SK-N-SH (cell line): Measurements from ENCODE around the gene CEP162. TPM values are rescaled to one million over a fixed set of nuclear protein-coding genes. Genes with fewer than 3 reads are reported as not detected.

Source experiments
- CTCF ChIA-PET: fragments of 300-600, 350-600 bp; formaldehyde crosslinking; extraction: SDS; loops from one replicate; lab custom pipeline; 2021; lab: Yijun Ruan, JAX
- POLR2A ChIA-PET: fragments of 350-600 bp; sonication (Branson Sonifier 250); formaldehyde crosslinking; extraction: SDS; loops from one replicate; lab custom pipeline; 2020; ENCODE audit warnings: antibody characterized with exemption, inconsistent platforms; lab: Yijun Ruan, JAX
- DNase-seq: peaks from one replicate; pipeline ENCODE4 v3.0.0; 2012
- H2AFZ ChIP-seq: fragments of 200-600 bp; sonication (generic); 2 replicates; pipeline ENCODE4 v1.8.1; 2016; ENCODE audit warnings: antibody characterized with exemption, mild to moderate bottlenecking, low read depth
- H3F3A ChIP-seq: fragments of 200-600 bp; sonication (generic); replicated peaks from 2 replicates; pipeline ENCODE3; 2016; ENCODE audit warnings: antibody characterized with exemption, mild to moderate bottlenecking; ENCODE audit not compliant: insufficient read depth
- H3K27ac ChIP-seq, 2 experiments: fragments of 200-500 bp in 1 of 2; fragments of 200-600 bp in 1 of 2; sonication (Bioruptor generic) in 1 of 2; sonication (generic), shearing (Covaris generic) in 1 of 2; 2 replicates each; pipeline versions ENCODE4 v1.5.1 to v1.6.1; 2014 to 2016; ENCODE audit warnings: low read depth in 2 of 2, inconsistent platforms in 1 of 2, low read length in 1 of 2, mild to moderate bottlenecking in 1 of 2, mixed read lengths in 1 of 2
- H3K27me3 ChIP-seq: fragments of 200-600 bp; sonication (generic), shearing (Covaris generic); 2 replicates; pipeline ENCODE4 v1.6.1; 2016; ENCODE audit warnings: mixed run types; ENCODE audit not compliant: insufficient read depth
- H3K36me3 ChIP-seq, 2 experiments: fragments of 200-500 bp in 1 of 2; fragments of 200-600 bp in 1 of 2; sonication (Bioruptor generic) in 1 of 2; sonication (generic) in 1 of 2; replicated peaks in 1 of 2; 2 replicates each; pipeline versions ENCODE3 to v1.5.1; 2014 to 2016; ENCODE audit warnings: low read length in 1 of 2, mild to moderate bottlenecking in 1 of 2; ENCODE audit not compliant: insufficient read depth in 2 of 2, control insufficient read depth in 1 of 2
- H3K4me1 ChIP-seq, 2 experiments: fragments of 200-500 bp in 1 of 2; fragments of 200-600 bp in 1 of 2; sonication (Bioruptor generic) in 1 of 2; sonication (generic), shearing (Covaris generic) in 1 of 2; 2 replicates each; pipeline versions ENCODE4 v1.5.1 to v1.6.1; 2014 to 2016; ENCODE audit warnings: low read depth in 1 of 2, low read length in 1 of 2, mixed run types in 1 of 2; ENCODE audit not compliant: insufficient read depth in 2 of 2, control insufficient read depth in 1 of 2
- H3K4me2 ChIP-seq: fragments of 200-600 bp; sonication (generic), shearing (Covaris generic); 2 replicates; pipeline ENCODE4 v1.6.1; 2017; ENCODE audit warnings: mixed run types
- H3K4me3 ChIP-seq, 2 experiments: fragments of 200-500 bp in 1 of 2; fragments of 200-600 bp in 1 of 2; sonication (Bioruptor generic) in 1 of 2; sonication (generic), shearing (Covaris generic) in 1 of 2; 2 replicates each; pipeline versions ENCODE4 v1.5.1 to v1.8.1; 2014 to 2016; ENCODE audit warnings: low read depth in 2 of 2, inconsistent platforms in 1 of 2, low read length in 1 of 2, mild to moderate bottlenecking in 1 of 2, mixed read lengths in 1 of 2, moderate library complexity in 1 of 2
- H3K79me2 ChIP-seq: fragments of 200-600 bp; sonication (generic); 2 replicates; pipeline ENCODE4 v1.8.1; 2017; ENCODE audit warnings: mild to moderate bottlenecking; ENCODE audit not compliant: insufficient read depth
- H3K9ac ChIP-seq: fragments of 200-600 bp; sonication (generic); 2 replicates; pipeline ENCODE4 v1.6.1; 2017; ENCODE audit warnings: mixed run types
- H3K9me2 ChIP-seq: fragments of 200-600 bp; sonication (generic); 2 replicates; pipeline ENCODE4 v1.6.1; 2017; ENCODE audit warnings: mixed run types
- H3K9me3 ChIP-seq: fragments of 200-600 bp; sonication (generic); 2 replicates; pipeline ENCODE4 v1.6.1; 2017; ENCODE audit warnings: mixed run types, mild to moderate bottlenecking, moderate library complexity
- H4K20me1 ChIP-seq: fragments of 200-600 bp; sonication (generic); 2 replicates; pipeline ENCODE4 v1.6.1; 2017; ENCODE audit warnings: mild to moderate bottlenecking, mixed run types; ENCODE audit not compliant: insufficient read depth
- EP300 ChIP-seq, 2 experiments: IDR thresholded peaks; 2 replicates each; pipeline versions ENCODE4 v1.4.0 to v1.6.1; 2012; ENCODE audit warnings: borderline replicate concordance in 1 of 2, low read depth in 1 of 2, low read length in 1 of 2
- FOXM1 ChIP-seq: IDR thresholded peaks from 2 replicates; pipeline ENCODE4 v1.4.0; 2012; ENCODE audit warnings: low read depth, mild to moderate bottlenecking
- GABPA ChIP-seq: IDR thresholded peaks from 2 replicates; pipeline ENCODE4 v1.4.0; 2012; ENCODE audit warnings: low read depth, mild to moderate bottlenecking
- MXI1 ChIP-seq: IDR thresholded peaks from 2 replicates; pipeline ENCODE4 v1.6.1; 2012; ENCODE audit warnings: mild to moderate bottlenecking, low read depth, low read length, improper control_type of control experiment
- NFIC ChIP-seq: IDR thresholded peaks from 2 replicates; pipeline ENCODE4 v1.4.0; 2012; ENCODE audit warnings: borderline replicate concordance
- NRF1 ChIP-seq: IDR thresholded peaks from 2 replicates; pipeline ENCODE4 v1.6.1; 2012; ENCODE audit warnings: low read depth, mild to moderate bottlenecking, low read length
- RAD21 ChIP-seq: IDR thresholded peaks from 2 replicates; pipeline ENCODE4 v1.6.1; 2012; ENCODE audit warnings: mild to moderate bottlenecking, low read length
- RCOR1 ChIP-seq: fragments of 150-350 bp; IDR thresholded peaks from 2 replicates; pipeline ENCODE4 v1.6.1; 2017; ENCODE audit warnings: antibody characterized with exemption, low read length
- RFX5 ChIP-seq: IDR thresholded peaks from 2 replicates; pipeline ENCODE4 v1.6.1; 2012; ENCODE audit warnings: mild to moderate bottlenecking, improper control_type of control experiment, low read length
- RXRA ChIP-seq: IDR thresholded peaks from 2 replicates; pipeline ENCODE4 v1.4.0; 2012; ENCODE audit warnings: low read depth, mild to moderate bottlenecking, borderline replicate concordance
- SMC3 ChIP-seq: IDR thresholded peaks from 2 replicates; pipeline ENCODE4 v1.6.1; 2012; ENCODE audit warnings: low read depth, low read length, improper control_type of control experiment
- TCF12 ChIP-seq: IDR thresholded peaks from 2 replicates; pipeline ENCODE4 v1.4.0; 2012
- TEAD4 ChIP-seq: IDR thresholded peaks from 2 replicates; pipeline ENCODE4 v1.4.0; 2012; ENCODE audit warnings: mild to moderate bottlenecking, borderline replicate concordance; ENCODE audit not compliant: insufficient read depth
- WGBS: methylation state at CpG from one replicate; pipeline ENCODE4 v1.1.6; 2017; ENCODE audit warnings: low lambda C conversion rate; 5-methylcytosine and 5-hydroxymethylcytosine counted together
- polyA plus RNA-seq, 3 experiments: library from polyadenylated mRNA; depleted of rRNA; stranded (reverse); fragments of >200 nt; gene quantifications; 2 replicates each; pipeline ENCODE4 v1.2.3, GENCODE V29; 2012
- TF ChIP-seq, protein P1 (sequence below): IDR thresholded peaks from 2 replicates; pipeline ENCODE4; 2012
- TF ChIP-seq, protein P2 (sequence below): IDR thresholded peaks from 2 replicates; pipeline ENCODE4 v1.4.0; 2012; ENCODE audit warnings: low read depth
- TF ChIP-seq, protein P3 (sequence below): IDR thresholded peaks from 2 replicates; pipeline ENCODE4 v1.6.1; 2012; ENCODE audit warnings: mild to moderate bottlenecking, low read depth, low read length, moderate library complexity
- TF ChIP-seq, protein P4 (sequence below): fragments of 150-350 bp; IDR thresholded peaks from 2 replicates; pipeline ENCODE4 v1.6.1; 2017; ENCODE audit warnings: antibody characterized with exemption, low read length, low read depth, borderline replicate concordance
- TF ChIP-seq, protein P5 (sequence below): fragments of 200-600 bp; sonication (generic); IDR thresholded peaks from 2 replicates; pipeline ENCODE4 v1.6.1; 2017; ENCODE audit warnings: antibody characterized with exemption, mild to moderate bottlenecking, moderate library complexity
- TF ChIP-seq, protein P6 (sequence below): IDR thresholded peaks from 2 replicates; pipeline ENCODE4 v1.4.0; 2012; ENCODE audit warnings: low read depth, borderline replicate concordance

Gene CEP162
- polyA plus RNA-seq, 1 of the 3 experiments (the other 2 are of a cell fraction): 1.2 TPM

GRCh38 chr6:84136364-84137050, 90.9 kb downstream of the CEP162 start:
- Histone ChIP-seq H4K20me1 (no peaks in the 10 kb centered on the region), H3K79me2 (no peaks in the 10 kb centered on the region), H2AFZ (no peak overlapping the region), H3K27ac (no peak overlapping the region), H3K9me2 (no peaks in the 10 kb centered on the region), H3K36me3 (peaks cover 6 to 10% of the 10 kb centered on the region in 2 experiments), H3F3A (no peaks in the 10 kb centered on the region), H3K9me3 (no peaks in the 10 kb centered on the region), H3K4me3 (no peak overlapping the region), H3K4me1 (0 out of 4 replicates have a peak, but pooled peaks cover 0 to 4% of the 10 kb centered on the region in 2 experiments), H3K4me2 (no peak overlapping the region), H3K27me3 (no peaks in the 10 kb centered on the region), H3K9ac (no peak overlapping the region)
- no peak for DNase-seq
- ChIA-PET CTCF (no interaction called here), POLR2A (no interaction called here)
- TF ChIP-seq EP300 (IDR thresholded peaks at IDR 0.05; ENCODE audit: borderline replicate concordance in 1 of 2, low read depth in 1 of 2, low read length in 1 of 2) (no peak), NRF1 (no peak), MXI1 (no peak), TCF12 (no peak), FOXM1 (no peak), NFIC (no peak), RAD21 (no peak), SMC3 (no peak), TEAD4 (no peak), RFX5 (no peak), GABPA (no peak), RCOR1 (no peak), RXRA (no peak)
- TF ChIP-seq, protein P1, sequence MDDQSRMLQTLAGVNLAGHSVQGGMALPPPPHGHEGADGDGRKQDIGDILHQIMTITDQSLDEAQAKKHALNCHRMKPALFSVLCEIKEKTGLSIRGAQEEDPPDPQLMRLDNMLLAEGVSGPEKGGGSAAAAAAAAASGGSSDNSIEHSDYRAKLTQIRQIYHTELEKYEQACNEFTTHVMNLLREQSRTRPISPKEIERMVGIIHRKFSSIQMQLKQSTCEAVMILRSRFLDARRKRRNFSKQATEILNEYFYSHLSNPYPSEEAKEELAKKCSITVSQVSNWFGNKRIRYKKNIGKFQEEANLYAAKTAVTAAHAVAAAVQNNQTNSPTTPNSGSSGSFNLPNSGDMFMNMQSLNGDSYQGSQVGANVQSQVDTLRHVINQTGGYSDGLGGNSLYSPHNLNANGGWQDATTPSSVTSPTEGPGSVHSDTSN: no peak
- TF ChIP-seq, protein P2, sequence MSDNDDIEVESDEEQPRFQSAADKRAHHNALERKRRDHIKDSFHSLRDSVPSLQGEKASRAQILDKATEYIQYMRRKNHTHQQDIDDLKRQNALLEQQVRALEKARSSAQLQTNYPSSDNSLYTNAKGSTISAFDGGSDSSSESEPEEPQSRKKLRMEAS: no peak
- TF ChIP-seq, protein P3, sequence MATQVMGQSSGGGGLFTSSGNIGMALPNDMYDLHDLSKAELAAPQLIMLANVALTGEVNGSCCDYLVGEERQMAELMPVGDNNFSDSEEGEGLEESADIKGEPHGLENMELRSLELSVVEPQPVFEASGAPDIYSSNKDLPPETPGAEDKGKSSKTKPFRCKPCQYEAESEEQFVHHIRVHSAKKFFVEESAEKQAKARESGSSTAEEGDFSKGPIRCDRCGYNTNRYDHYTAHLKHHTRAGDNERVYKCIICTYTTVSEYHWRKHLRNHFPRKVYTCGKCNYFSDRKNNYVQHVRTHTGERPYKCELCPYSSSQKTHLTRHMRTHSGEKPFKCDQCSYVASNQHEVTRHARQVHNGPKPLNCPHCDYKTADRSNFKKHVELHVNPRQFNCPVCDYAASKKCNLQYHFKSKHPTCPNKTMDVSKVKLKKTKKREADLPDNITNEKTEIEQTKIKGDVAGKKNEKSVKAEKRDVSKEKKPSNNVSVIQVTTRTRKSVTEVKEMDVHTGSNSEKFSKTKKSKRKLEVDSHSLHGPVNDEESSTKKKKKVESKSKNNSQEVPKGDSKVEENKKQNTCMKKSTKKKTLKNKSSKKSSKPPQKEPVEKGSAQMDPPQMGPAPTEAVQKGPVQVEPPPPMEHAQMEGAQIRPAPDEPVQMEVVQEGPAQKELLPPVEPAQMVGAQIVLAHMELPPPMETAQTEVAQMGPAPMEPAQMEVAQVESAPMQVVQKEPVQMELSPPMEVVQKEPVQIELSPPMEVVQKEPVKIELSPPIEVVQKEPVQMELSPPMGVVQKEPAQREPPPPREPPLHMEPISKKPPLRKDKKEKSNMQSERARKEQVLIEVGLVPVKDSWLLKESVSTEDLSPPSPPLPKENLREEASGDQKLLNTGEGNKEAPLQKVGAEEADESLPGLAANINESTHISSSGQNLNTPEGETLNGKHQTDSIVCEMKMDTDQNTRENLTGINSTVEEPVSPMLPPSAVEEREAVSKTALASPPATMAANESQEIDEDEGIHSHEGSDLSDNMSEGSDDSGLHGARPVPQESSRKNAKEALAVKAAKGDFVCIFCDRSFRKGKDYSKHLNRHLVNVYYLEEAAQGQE: no peak
- TF ChIP-seq, protein P4, sequence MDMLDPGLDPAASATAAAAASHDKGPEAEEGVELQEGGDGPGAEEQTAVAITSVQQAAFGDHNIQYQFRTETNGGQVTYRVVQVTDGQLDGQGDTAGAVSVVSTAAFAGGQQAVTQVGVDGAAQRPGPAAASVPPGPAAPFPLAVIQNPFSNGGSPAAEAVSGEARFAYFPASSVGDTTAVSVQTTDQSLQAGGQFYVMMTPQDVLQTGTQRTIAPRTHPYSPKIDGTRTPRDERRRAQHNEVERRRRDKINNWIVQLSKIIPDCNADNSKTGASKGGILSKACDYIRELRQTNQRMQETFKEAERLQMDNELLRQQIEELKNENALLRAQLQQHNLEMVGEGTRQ: no peak
- TF ChIP-seq, protein P5, sequence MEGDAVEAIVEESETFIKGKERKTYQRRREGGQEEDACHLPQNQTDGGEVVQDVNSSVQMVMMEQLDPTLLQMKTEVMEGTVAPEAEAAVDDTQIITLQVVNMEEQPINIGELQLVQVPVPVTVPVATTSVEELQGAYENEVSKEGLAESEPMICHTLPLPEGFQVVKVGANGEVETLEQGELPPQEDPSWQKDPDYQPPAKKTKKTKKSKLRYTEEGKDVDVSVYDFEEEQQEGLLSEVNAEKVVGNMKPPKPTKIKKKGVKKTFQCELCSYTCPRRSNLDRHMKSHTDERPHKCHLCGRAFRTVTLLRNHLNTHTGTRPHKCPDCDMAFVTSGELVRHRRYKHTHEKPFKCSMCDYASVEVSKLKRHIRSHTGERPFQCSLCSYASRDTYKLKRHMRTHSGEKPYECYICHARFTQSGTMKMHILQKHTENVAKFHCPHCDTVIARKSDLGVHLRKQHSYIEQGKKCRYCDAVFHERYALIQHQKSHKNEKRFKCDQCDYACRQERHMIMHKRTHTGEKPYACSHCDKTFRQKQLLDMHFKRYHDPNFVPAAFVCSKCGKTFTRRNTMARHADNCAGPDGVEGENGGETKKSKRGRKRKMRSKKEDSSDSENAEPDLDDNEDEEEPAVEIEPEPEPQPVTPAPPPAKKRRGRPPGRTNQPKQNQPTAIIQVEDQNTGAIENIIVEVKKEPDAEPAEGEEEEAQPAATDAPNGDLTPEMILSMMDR: no peak
- TF ChIP-seq, protein P6, sequence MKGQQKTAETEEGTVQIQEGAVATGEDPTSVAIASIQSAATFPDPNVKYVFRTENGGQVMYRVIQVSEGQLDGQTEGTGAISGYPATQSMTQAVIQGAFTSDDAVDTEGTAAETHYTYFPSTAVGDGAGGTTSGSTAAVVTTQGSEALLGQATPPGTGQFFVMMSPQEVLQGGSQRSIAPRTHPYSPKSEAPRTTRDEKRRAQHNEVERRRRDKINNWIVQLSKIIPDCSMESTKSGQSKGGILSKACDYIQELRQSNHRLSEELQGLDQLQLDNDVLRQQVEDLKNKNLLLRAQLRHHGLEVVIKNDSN: no peak
- 91% methylated on average over 4 of the region's 4 CpGs for WGBS
